Thyroid gland (tissue), 4 donors: ENCODE data around the gene ANKRD17. TPM values are rescaled to one million over a fixed set of nuclear protein-coding genes. Genes with fewer than 3 reads are reported as not detected.
"Not testable (repeated sequence)": the region's sequence is repeated elsewhere in the genome, so short reads cannot be mapped to it uniquely, and the experiment has no call there.

Source experiments
- DNase-seq, 2 donors: peaks; one replicate each; pipeline ENCODE4 v3.0.0-alpha.2; 2019
- H3K27ac ChIP-seq, 3 donors: fragments of 200-600 bp; sonication (generic); 1 replicate in 2 of 3; 2 replicates in 1 of 3; pipeline ENCODE4 v1.5.1; 2016 to 2019; ENCODE audit warnings: mild to moderate bottlenecking in 1 of 3, moderate library complexity in 1 of 3
- H3K27me3 ChIP-seq: fragments of 200-600 bp; sonication (generic); one replicate; pipeline ENCODE4 v1.5.1; 2019
- H3K36me3 ChIP-seq, 2 donors: fragments of 200-600 bp; sonication (generic); one replicate each; pipeline ENCODE4 v1.5.1; 2016 to 2019
- H3K4me1 ChIP-seq, 2 donors: fragments of 200-600 bp; sonication (generic); one replicate each; pipeline ENCODE4 v1.5.1; 2017 to 2019
- H3K4me3 ChIP-seq, 3 donors: fragments of 200-600 bp; sonication (generic); replicated peaks in 1 of 3; 1 replicate in 2 of 3; 2 replicates in 1 of 3; pipeline ENCODE4 v1.5.1; 2016; ENCODE audit warnings: mild to moderate bottlenecking in 1 of 3
- H3K9me3 ChIP-seq: fragments of 200-600 bp; sonication (generic); one replicate; pipeline ENCODE4 v1.5.1; 2017
- CTCF ChIP-seq, 6 experiments: fragments of 200-600 bp in 3 of 6; fragments of 450-650 bp in 3 of 6; sonication (generic) in 3 of 6; IDR thresholded peaks; one replicate each; pipeline ENCODE4 v1.5.1; 2016 to 2019; ENCODE audit warnings: antibody characterized with exemption in 6 of 6, mild to moderate bottlenecking in 2 of 6, inconsistent platforms in 1 of 6, moderate library complexity in 1 of 6
- POLR2A ChIP-seq, 2 donors: fragments of 450-650 bp; IDR thresholded peaks; one replicate each; pipeline ENCODE4 v1.6.1; 2017; ENCODE audit warnings: antibody characterized with exemption in 2 of 2, mild to moderate bottlenecking in 2 of 2, moderate library complexity in 1 of 2
- WGBS, 2 donors: methylation state at CpG; one replicate each; pipeline ENCODE4 v1.1.5; 2017; 5-methylcytosine and 5-hydroxymethylcytosine counted together
- intact Hi-C: fragments of 100-400 bp; cut with DNase I; formaldehyde crosslinking; loops from one replicate; pipeline ENCODE4 v1.15.1; 2023
- total RNA-seq, 4 donors: library from RNA; depleted of rRNA; stranded (reverse); fragments of >200 nt; gene quantifications; one replicate each; pipeline ENCODE4 v1.2.3, GENCODE V29; 2016

Gene ANKRD17
- 10 to 100 TPM; 46.8 to 74.6 (median 64.2) TPM for total RNA-seq

GRCh38 chr4:73258686-73259570 lies at the start of gene ANKRD17:
Gene ANKRD17, minus strand, starts transcription at chr4:73258798. Its CDS starts 130 bp downstream, at chr4:73258668.
- intact Hi-C loops = loop anchor here (5.0 kb wide), 1 partner anchor 192 kb away; the partner anchor contains the start of gene COX18
- no peaks in the 10 kb centered on the region for H3K36me3 ChIP-seq
- H3K4me3 ChIP-seq = peak within 1 kb of the TSS; percentile 71 to 97 (median 90)
- no peaks in the 10 kb centered on the region for H3K27me3 ChIP-seq
- H3K9me3 ChIP-seq = no peaks in the 10 kb centered on the region
- TF ChIP-seq POLR2A (IDR thresholded peaks at IDR 0.05) (peak; percentile 10 to 74), CTCF (IDR thresholded peaks at IDR 0.05) (peak in 4 of 6 experiments; percentile 30 to 38 (median 32))
- 0 to 1% methylated on average over 37 to 70 of the region's 80 CpGs for WGBS, 2 donors
- H3K4me1 ChIP-seq = peaks cover 19 to 31% of the 10 kb centered on the region in 2 donors
- H3K27ac ChIP-seq = peak within 1 kb of the TSS; percentile 94 to 98 (median 97)
- peak; percentile 93 for DNase-seq

- intact Hi-C loops = no loop called here
- Histone ChIP-seq H3K27ac (no peak overlapping the region), H3K36me3 (no peaks in the 10 kb centered on the region), H3K9me3 (no peaks in the 10 kb centered on the region), H3K4me3 (no peak overlapping the region), H3K4me1 (no peaks in the 10 kb centered on the region), H3K27me3 (no peaks in the 10 kb centered on the region)
- 76 to 87% methylated on average over 3 of the region's 3 CpGs for WGBS, 2 donors
- TF ChIP-seq CTCF (IDR thresholded peaks at IDR 0.05) = no peak
- TF ChIP-seq POLR2A (IDR thresholded peaks at IDR 0.05) = no peak
- no peak for DNase-seq
These were observed 49.7 kb upstream of the ANKRD17 start for GRCh38 chr4:73308286-73308685.

GRCh38 chr4:73303711-73304110 lies 45.1 kb upstream of the ANKRD17 start:
- intact Hi-C loops = no loop called here
- Histone ChIP-seq H3K4me1 (no peaks in the 10 kb centered on the region), H3K9me3 (no peaks in the 10 kb centered on the region), H3K27ac (no peak overlapping the region), H3K4me3 (no peak overlapping the region), H3K36me3 (no peaks in the 10 kb centered on the region), H3K27me3 (no peaks in the 10 kb centered on the region)
- TF ChIP-seq POLR2A (IDR thresholded peaks at IDR 0.05) (no peak), CTCF (IDR thresholded peaks at IDR 0.05) (no peak)
- 93 to 94% methylated on average over 4 of the region's 4 CpGs for WGBS, 2 donors
- DNase-seq = no peak

GRCh38 chr4:73299548-73300280 lies 41.1 kb upstream of the ANKRD17 start:
- Histone ChIP-seq H3K36me3 (no peaks in the 10 kb centered on the region), H3K4me3 (no peak overlapping the region), H3K9me3 (no peaks in the 10 kb centered on the region), H3K27me3 (no peaks in the 10 kb centered on the region), H3K4me1 (no peaks in the 10 kb centered on the region), H3K27ac (no peak overlapping the region)
- no peak for TF ChIP-seq POLR2A (IDR thresholded peaks at IDR 0.05)
- TF ChIP-seq CTCF (IDR thresholded peaks at IDR 0.05) = no peak
- DNase-seq = no peak
- intact Hi-C loops = no loop called here
- 93 to 95% methylated on average over 24 to 25 of the region's 25 CpGs for WGBS, 2 donors

GRCh38 chr4:73292661-73293060 lies 34.1 kb upstream of the ANKRD17 start:
- H3K9me3 ChIP-seq, H3K36me3 ChIP-seq, H3K27ac ChIP-seq, intact Hi-C loops, H3K27me3 ChIP-seq, DNase-seq, H3K4me1 ChIP-seq, H3K4me3 ChIP-seq: not testable (repeated sequence)
- 73 to 87% methylated on average over 4 to 8 of the region's 9 CpGs for WGBS, 2 donors
